Loucy (cell line): ENCODE results near the gene PKIB.

Source experiments
- H2AFZ ChIP-seq: fragments of 200-600 bp; sonication (generic); 2 replicates; pipeline ENCODE4 v1.6.0; 2016; ENCODE audit warnings: antibody characterized with exemption, mild to moderate bottlenecking, low read length, moderate library complexity
- H3F3A ChIP-seq: fragments of 200-600 bp; 2 replicates; pipeline ENCODE4 v1.6.0; 2016; ENCODE audit warnings: antibody characterized with exemption, low read depth, mild to moderate bottlenecking
- H3K27me3 ChIP-seq: fragments of 200-600 bp; sonication (generic); 2 replicates; pipeline ENCODE4 v1.6.1; 2014; ENCODE audit warnings: low read length, mild to moderate bottlenecking; ENCODE audit not compliant: insufficient read depth, poor library complexity, severe bottlenecking
- H3K36me3 ChIP-seq: fragments of 200-600 bp; sonication (generic); 2 replicates; pipeline ENCODE4 v1.6.1; 2016; ENCODE audit warnings: low read length; ENCODE audit not compliant: insufficient read depth
- H3K4me1 ChIP-seq: fragments of 200-600 bp; sonication (generic); 2 replicates; pipeline ENCODE4 v1.5.1; 2014; ENCODE audit warnings: low read length, mild to moderate bottlenecking; ENCODE audit not compliant: insufficient read depth, poor library complexity, severe bottlenecking
- H3K4me2 ChIP-seq: fragments of 200-600 bp; sonication (generic); 2 replicates; pipeline ENCODE4 v1.6.0; 2014; ENCODE audit warnings: antibody characterized with exemption, low read length, low read depth, mild to moderate bottlenecking; ENCODE audit not compliant: poor library complexity, severe bottlenecking
- H3K4me3 ChIP-seq: fragments of 200-600 bp; sonication (generic); 2 replicates; pipeline ENCODE4 v1.5.1; 2014; ENCODE audit warnings: low read length, mild to moderate bottlenecking, mixed read lengths; ENCODE audit not compliant: poor library complexity, severe bottlenecking
- H3K79me2 ChIP-seq: fragments of 200-600 bp; sonication (generic); 2 replicates; pipeline ENCODE4 v1.6.1; 2014; ENCODE audit warnings: low read length; ENCODE audit not compliant: insufficient read depth
- H3K9ac ChIP-seq: fragments of 200-600 bp; sonication (generic); 2 replicates; pipeline ENCODE4 v1.6.0; 2014; ENCODE audit warnings: mild to moderate bottlenecking, low read depth, low read length, moderate library complexity; ENCODE audit not compliant: poor library complexity, severe bottlenecking
- H3K9me2 ChIP-seq: fragments of 200-600 bp; sonication (generic); replicated peaks from 2 replicates; pipeline ENCODE4 v1.6.1; 2016; ENCODE audit warnings: low read depth, low read length, mixed read lengths
- H3K9me3 ChIP-seq: fragments of 200-600 bp; sonication (generic); 2 replicates; pipeline ENCODE4 v1.6.1; 2014; ENCODE audit warnings: mild to moderate bottlenecking, antibody characterized with exemption, low read length, low read depth; ENCODE audit not compliant: insufficient read depth
- H4K20me1 ChIP-seq: fragments of 200-600 bp; sonication (generic); 2 replicates; pipeline ENCODE4 v1.6.0; 2014; ENCODE audit warnings: antibody characterized with exemption, low read length, mild to moderate bottlenecking; ENCODE audit not compliant: insufficient read depth, poor library complexity, severe bottlenecking
- EZH2phosphoT487 ChIP-seq: fragments of 200-600 bp; IDR thresholded peaks from 2 replicates; pipeline ENCODE4 v1.6.1; 2018; ENCODE audit warnings: antibody characterized with exemption, mild to moderate bottlenecking, moderate library complexity, borderline replicate concordance
- TF ChIP-seq, protein P1 (sequence below): fragments of 200-600 bp; sonication (generic); conservative IDR thresholded peaks from 2 replicates; pipeline ENCODE4 v1.5.1; 2014; ENCODE audit warnings: mild to moderate bottlenecking, antibody characterized with exemption, low read length

PKIB gene

DNA sequence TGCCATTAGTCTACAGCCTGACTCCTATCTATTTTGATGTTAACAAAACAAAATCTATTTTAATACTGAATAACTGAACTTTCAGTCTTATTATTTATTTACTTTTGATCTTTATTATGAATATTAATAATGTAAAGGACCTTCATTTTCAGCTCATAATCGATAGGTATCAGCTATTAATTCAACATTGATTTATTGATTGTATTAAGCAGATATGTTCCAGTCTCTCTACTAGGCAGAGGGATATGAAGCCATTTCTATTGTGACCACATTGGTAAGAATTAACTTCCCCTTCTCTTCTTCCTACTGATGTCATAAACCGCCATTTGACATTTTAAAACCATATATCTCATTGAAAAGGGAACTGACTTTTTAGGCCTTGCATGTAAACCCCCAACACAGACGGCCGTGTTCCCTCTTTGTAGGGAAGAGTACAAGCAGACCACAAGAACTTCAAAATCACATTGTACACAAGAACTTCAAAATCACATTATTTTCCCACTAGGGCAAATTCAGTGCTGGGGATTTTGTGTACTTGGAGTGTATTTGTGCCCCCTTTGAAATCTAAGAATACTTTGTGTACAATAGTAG lies 99.8 kb downstream of the PKIB start:
- no peaks in the 10 kb centered on the region for H3K79me2 ChIP-seq
- no peaks in the 10 kb centered on the region for H4K20me1 ChIP-seq
- no peaks in the 10 kb centered on the region for H3F3A ChIP-seq
- no peak overlapping the region for H3K4me3 ChIP-seq
- H3K9me3 ChIP-seq = no peaks in the 10 kb centered on the region
- TF ChIP-seq, protein P1, sequence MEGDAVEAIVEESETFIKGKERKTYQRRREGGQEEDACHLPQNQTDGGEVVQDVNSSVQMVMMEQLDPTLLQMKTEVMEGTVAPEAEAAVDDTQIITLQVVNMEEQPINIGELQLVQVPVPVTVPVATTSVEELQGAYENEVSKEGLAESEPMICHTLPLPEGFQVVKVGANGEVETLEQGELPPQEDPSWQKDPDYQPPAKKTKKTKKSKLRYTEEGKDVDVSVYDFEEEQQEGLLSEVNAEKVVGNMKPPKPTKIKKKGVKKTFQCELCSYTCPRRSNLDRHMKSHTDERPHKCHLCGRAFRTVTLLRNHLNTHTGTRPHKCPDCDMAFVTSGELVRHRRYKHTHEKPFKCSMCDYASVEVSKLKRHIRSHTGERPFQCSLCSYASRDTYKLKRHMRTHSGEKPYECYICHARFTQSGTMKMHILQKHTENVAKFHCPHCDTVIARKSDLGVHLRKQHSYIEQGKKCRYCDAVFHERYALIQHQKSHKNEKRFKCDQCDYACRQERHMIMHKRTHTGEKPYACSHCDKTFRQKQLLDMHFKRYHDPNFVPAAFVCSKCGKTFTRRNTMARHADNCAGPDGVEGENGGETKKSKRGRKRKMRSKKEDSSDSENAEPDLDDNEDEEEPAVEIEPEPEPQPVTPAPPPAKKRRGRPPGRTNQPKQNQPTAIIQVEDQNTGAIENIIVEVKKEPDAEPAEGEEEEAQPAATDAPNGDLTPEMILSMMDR = no peak
- TF ChIP-seq EZH2phosphoT487 = no peak
- H3K27me3 ChIP-seq = no peaks in the 10 kb centered on the region
- no peak overlapping the region for H2AFZ ChIP-seq
- H3K9me2 ChIP-seq = no peaks in the 10 kb centered on the region
- H3K9ac ChIP-seq = no peak overlapping the region
- no peaks in the 10 kb centered on the region for H3K4me1 ChIP-seq
- no peaks in the 10 kb centered on the region for H3K36me3 ChIP-seq
- no peak overlapping the region for H3K4me2 ChIP-seq

DNA sequence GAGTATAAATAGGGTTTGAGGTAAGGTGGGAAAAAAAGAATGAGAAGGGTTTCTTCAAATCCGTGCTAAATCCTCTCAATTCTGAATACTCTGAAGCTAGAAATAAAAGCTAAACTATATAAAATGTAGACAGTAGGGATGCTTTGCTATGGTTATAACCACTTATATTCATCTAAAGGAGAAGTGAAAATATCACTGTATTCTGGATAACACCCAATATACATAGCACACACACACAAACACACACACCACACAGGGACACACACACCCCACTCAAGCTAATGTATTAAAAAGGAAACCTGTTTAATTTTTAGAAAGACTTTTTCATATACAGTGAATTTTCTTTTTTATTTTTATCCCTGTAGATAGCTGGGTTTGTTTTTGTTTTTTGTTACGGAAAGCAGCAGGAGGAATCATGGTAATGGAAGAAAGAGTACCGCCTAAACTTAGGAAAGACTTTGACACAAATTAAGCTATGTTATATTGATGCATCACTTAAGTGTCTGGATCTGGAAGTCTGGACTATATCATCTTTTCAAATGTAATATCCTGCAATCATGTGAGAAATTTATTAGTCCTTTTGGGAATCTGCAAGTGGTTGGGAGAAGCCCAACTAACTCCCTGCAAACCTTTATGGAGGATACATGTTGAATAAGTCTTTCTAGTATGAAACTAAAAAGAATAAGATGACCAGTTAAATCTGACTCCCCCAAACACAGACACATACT lies 100.9 kb downstream of the PKIB start:
- no peaks in the 10 kb centered on the region for H3K4me1 ChIP-seq
- no peaks in the 10 kb centered on the region for H3K27me3 ChIP-seq
- H4K20me1 ChIP-seq = no peaks in the 10 kb centered on the region
- TF ChIP-seq, protein P1 = no peak
- TF ChIP-seq EZH2phosphoT487 = no peak
- no peak overlapping the region for H3K4me2 ChIP-seq
- no peaks in the 10 kb centered on the region for H3K9me3 ChIP-seq
- H3K9ac ChIP-seq = no peak overlapping the region
- H3K79me2 ChIP-seq = no peaks in the 10 kb centered on the region
- H3K4me3 ChIP-seq = no peak overlapping the region
- no peak overlapping the region for H2AFZ ChIP-seq
- no peaks in the 10 kb centered on the region for H3K9me2 ChIP-seq
- H3F3A ChIP-seq = no peaks in the 10 kb centered on the region
- H3K36me3 ChIP-seq = no peaks in the 10 kb centered on the region

DNA sequence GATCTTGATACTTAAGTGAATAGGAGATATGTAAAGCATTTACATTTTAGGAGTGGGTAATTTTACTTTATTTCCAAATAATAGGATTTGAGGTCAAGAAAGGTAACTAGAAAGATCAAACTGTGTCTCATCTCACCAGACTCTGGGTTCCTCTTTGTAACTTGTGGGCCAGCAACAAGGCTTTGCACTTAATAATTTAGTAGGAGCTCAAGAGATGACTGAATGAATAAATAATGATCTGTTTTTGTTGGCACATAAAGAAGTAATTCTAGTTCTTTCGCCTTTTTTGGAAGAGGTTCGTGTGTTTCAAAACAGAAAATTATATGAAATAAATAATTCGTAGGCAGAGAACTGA lies 101.9 kb downstream of the PKIB start:
- H3K9ac ChIP-seq = no peak overlapping the region
- TF ChIP-seq, protein P1 = no peak
- TF ChIP-seq EZH2phosphoT487 = no peak
- no peak overlapping the region for H3K4me2 ChIP-seq

More for the DNA sequence above, 101.9 kb downstream of the PKIB start:
- Histone ChIP-seq H3K4me1 (no peaks in the 10 kb centered on the region), H3K4me3 (no peak overlapping the region), H3K79me2 (no peaks in the 10 kb centered on the region), H2AFZ (no peak overlapping the region), H3K9me3 (no peaks in the 10 kb centered on the region), H3K27me3 (no peaks in the 10 kb centered on the region), H4K20me1 (no peaks in the 10 kb centered on the region), H3K36me3 (no peaks in the 10 kb centered on the region), H3K9me2 (no peaks in the 10 kb centered on the region), H3F3A (no peaks in the 10 kb centered on the region)
